Chondrocyte (in vitro differentiated cells): ENCODE data around the gene RBM19. TPM values are rescaled to one million over a fixed set of nuclear protein-coding genes. Genes with fewer than 3 reads are reported as not detected.

Source experiments
- DNase-seq: peaks from one replicate; pipeline ENCODE4 v3.0.0; 2021; ENCODE audit warnings: mixed read lengths, low spot score
- H3K27ac Mint-ChIP-seq: one replicate; pipeline ENCODE4 v1.8.0; 2021; ENCODE audit warnings: mild to moderate bottlenecking, moderate library complexity, mixed read lengths; ENCODE audit not compliant: unreplicated experiment
- H3K27me3 Mint-ChIP-seq: 2 replicates; pipeline ENCODE4 v1.8.0; 2021; ENCODE audit warnings: low read depth, mixed read lengths
- H3K36me3 Mint-ChIP-seq: 2 replicates; pipeline ENCODE4 v1.8.0; 2021; ENCODE audit warnings: low read depth, mixed read lengths
- H3K4me1 Mint-ChIP-seq: 2 replicates; pipeline ENCODE4 v1.8.0; 2021; ENCODE audit warnings: low read depth, mild to moderate bottlenecking, mixed read lengths
- H3K4me3 Mint-ChIP-seq: one replicate; pipeline ENCODE4 v1.8.0; 2021; ENCODE audit warnings: mild to moderate bottlenecking, moderate library complexity, mixed read lengths; ENCODE audit not compliant: unreplicated experiment
- H3K9me3 Mint-ChIP-seq: 2 replicates; pipeline ENCODE4 v1.8.0; 2021; ENCODE audit warnings: low read depth, mixed read lengths
- total RNA-seq: library from RNA; stranded (reverse); gene quantifications from 3 replicates; pipeline ENCODE4 v1.2.1, GENCODE V29; 2021
- TF ChIP-seq, protein P1 (sequence below): fragments of 200-600 bp; sonication (generic); IDR thresholded peaks from 2 replicates; pipeline ENCODE4 v1.5.0; 2021; ENCODE audit warnings: antibody characterized with exemption, mild to moderate bottlenecking, moderate library complexity

Gene RBM19
- total RNA-seq, 1 donor from 2014 or later = 16.2 TPM

DNA sequence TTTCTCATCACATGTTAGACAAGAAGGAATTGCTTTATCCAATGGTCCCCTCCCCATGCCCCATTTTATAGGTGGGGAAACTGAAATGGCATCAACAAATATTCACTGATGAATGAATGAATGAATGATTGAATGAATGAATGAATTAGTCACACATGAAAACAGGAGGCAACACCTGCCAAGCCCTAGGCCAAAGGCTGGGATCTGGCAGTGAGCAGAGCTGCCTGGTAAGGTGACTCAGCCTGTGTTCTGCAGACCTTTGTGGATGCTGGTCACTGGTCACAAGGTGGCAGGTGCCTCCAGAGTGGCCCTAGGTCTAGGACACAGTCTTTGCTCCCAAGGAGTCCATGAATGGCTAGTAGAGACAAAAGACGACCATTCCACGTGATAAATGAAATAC lies 188.4 kb downstream of the RBM19 start:
- H3K4me1 Mint-ChIP-seq = no peaks in the 10 kb centered on the region
- peaks cover 27% of the 10 kb centered on the region for H3K27me3 Mint-ChIP-seq
- no peak for DNase-seq
- peaks cover 2% of the 10 kb centered on the region for H3K9me3 Mint-ChIP-seq
- H3K4me3 Mint-ChIP-seq = no peak overlapping the region
- H3K27ac Mint-ChIP-seq = no peak overlapping the region
- H3K36me3 Mint-ChIP-seq = no peaks in the 10 kb centered on the region
- TF ChIP-seq, protein P1, sequence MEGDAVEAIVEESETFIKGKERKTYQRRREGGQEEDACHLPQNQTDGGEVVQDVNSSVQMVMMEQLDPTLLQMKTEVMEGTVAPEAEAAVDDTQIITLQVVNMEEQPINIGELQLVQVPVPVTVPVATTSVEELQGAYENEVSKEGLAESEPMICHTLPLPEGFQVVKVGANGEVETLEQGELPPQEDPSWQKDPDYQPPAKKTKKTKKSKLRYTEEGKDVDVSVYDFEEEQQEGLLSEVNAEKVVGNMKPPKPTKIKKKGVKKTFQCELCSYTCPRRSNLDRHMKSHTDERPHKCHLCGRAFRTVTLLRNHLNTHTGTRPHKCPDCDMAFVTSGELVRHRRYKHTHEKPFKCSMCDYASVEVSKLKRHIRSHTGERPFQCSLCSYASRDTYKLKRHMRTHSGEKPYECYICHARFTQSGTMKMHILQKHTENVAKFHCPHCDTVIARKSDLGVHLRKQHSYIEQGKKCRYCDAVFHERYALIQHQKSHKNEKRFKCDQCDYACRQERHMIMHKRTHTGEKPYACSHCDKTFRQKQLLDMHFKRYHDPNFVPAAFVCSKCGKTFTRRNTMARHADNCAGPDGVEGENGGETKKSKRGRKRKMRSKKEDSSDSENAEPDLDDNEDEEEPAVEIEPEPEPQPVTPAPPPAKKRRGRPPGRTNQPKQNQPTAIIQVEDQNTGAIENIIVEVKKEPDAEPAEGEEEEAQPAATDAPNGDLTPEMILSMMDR = no peak

DNA sequence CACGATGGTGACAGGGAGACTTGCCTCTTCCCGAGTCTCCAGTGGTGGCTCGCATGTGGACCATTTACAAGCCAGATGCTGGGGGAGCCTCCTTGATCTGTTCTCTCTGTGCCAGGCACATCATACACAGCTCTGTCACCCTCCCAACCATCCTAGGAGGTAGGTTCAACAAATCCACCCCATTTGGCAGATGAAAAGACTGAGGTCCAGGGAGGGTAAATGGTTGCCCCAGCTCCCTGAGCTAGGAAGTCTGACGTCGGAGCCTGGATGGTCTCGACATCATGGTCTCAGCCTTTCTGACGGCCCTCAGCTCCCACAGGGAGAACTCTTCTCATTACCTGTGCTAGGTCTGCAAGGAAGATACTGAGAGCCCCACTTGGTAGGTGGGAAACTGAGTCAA lies 189.6 kb downstream of the RBM19 start:
- no peaks in the 10 kb centered on the region for H3K36me3 Mint-ChIP-seq
- H3K27me3 Mint-ChIP-seq = peaks cover 28% of the 10 kb centered on the region
- TF ChIP-seq, protein P1 = no peak
- no peak overlapping the region for H3K27ac Mint-ChIP-seq
- H3K4me1 Mint-ChIP-seq = no peaks in the 10 kb centered on the region
- H3K9me3 Mint-ChIP-seq = peaks cover 2% of the 10 kb centered on the region
- DNase-seq = no peak
- H3K4me3 Mint-ChIP-seq = no peak overlapping the region

DNA sequence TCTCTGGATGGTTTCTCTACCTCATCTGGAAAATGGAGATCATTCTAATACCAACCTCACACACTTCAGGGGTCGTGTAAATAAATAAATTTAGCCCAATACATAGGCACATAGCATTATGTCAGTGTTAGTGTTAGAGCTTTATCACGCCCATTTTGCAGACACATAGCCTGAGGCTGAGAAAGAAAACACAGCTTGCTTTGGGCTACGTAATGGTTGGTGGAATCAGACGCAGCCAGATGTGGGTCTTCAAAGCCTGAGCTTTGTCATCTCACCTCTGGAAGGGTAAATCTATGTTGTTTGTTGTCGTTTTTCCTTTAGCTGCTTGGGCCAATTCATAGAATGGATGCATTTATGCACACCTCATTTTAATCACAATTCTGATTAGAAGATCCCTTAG lies 191.6 kb downstream of the RBM19 start:
- Mint-ChIP-seq H3K27me3 (peaks cover 20% of the 10 kb centered on the region), H3K9me3 (no peaks in the 10 kb centered on the region), H3K36me3 (no peaks in the 10 kb centered on the region), H3K4me1 (no peaks in the 10 kb centered on the region), H3K27ac (no peak overlapping the region), H3K4me3 (no peak overlapping the region)
- TF ChIP-seq, protein P1 = no peak
- no peak for DNase-seq

DNA sequence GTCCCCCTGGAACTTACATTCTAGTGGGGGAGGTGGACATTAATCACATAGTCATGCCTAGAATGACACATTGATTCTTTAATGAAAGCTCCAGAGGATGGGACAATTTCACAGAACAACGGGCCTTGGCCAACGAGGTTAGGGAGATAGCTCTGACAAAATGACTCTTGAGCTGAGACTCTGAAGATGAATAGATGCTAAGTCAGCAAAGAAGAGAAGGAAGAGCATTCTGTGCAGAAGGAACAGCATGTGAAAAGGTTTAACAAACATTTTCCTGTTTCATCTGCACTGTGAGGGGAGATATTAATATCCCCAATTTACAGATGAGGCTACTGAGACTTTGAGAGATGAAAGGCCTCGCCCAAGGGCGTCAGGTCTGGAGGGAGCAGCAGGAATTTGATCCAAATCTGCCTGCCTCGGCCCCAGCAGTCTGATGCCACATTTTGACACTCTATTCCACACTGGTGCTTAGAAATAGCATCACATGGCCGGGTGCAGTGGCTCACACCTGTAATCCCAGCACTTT lies 193.6 kb downstream of the RBM19 start:
- DNase-seq = no peak
- TF ChIP-seq, protein P1 = no peak
- Mint-ChIP-seq H3K9me3 (no peaks in the 10 kb centered on the region), H3K4me1 (no peaks in the 10 kb centered on the region), H3K4me3 (no peak overlapping the region), H3K27me3 (peaks cover 9% of the 10 kb centered on the region), H3K27ac (no peak overlapping the region), H3K36me3 (no peaks in the 10 kb centered on the region)

DNA sequence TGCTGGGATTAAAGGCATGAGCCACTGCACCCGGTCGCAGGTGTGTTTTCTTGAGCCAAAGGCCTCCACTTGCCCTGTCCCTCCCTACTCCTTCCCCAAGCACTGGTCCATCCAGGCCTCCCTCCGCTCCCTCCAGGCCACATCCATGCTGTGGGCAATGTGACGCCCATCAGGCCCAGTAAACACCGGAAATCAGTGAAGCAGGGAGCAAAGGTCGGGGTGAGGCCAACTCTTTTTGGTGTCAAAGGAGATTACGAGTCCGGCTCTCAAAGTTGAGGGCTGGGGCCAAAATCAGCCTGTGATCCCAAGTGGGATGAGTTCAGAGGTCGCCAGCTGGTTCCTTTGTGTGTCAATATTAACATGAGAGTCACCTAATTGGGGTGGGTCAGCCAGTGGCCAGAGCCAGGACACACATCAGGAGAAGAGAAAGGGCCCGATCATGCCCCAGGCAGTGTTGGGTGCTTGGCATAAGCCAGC lies 195.7 kb downstream of the RBM19 start:
- H3K4me3 Mint-ChIP-seq = no peak overlapping the region
- H3K27me3 Mint-ChIP-seq = peaks cover 9% of the 10 kb centered on the region
- no peaks in the 10 kb centered on the region for H3K9me3 Mint-ChIP-seq
- H3K4me1 Mint-ChIP-seq = peaks cover 8% of the 10 kb centered on the region
- no peaks in the 10 kb centered on the region for H3K36me3 Mint-ChIP-seq
- TF ChIP-seq, protein P1 = no peak
- H3K27ac Mint-ChIP-seq = no peak overlapping the region
- no peak for DNase-seq
